Activated T-cell treated with anti-CD3 and anti-CD28 coated beads, Interleukin-2, amount 50 U/mL, for 4 hours (primary cell): ENCODE measurements around the gene CLIC4. TPM values are rescaled to one million over a fixed set of nuclear protein-coding genes. Genes with fewer than 3 reads are reported as not detected.

Experiments used
- ATAC-seq, 2 donors: fragments of 200-7000 bp; cut with Tn5 transposase; one replicate each; pipeline ENCODE4 v1.10.0; 2021
- DNase-seq: peaks from one replicate; pipeline ENCODE4 v3.0.0-alpha.2; 2020
- H3K27me3 Mint-ChIP-seq: one replicate; pipeline ENCODE4 v1.8.0; 2021; ENCODE audit warnings: low read depth, mixed read lengths
- H3K36me3 Mint-ChIP-seq: one replicate; pipeline ENCODE4 v1.8.0; 2022; ENCODE audit warnings: mixed read lengths; ENCODE audit not compliant: insufficient read depth
- H3K4me1 Mint-ChIP-seq: one replicate; pipeline ENCODE4 v1.8.0; 2021; ENCODE audit warnings: low read depth, mixed read lengths
- H3K4me3 Mint-ChIP-seq: one replicate; pipeline ENCODE4 v1.8.0; 2021; ENCODE audit warnings: mild to moderate bottlenecking, moderate library complexity, mixed read lengths
- H3K9me3 Mint-ChIP-seq: one replicate; pipeline ENCODE4 v1.8.0; 2021; ENCODE audit warnings: mixed read lengths
- total RNA-seq, 3 donors: library from RNA; stranded (reverse); gene quantifications; one replicate each; pipeline ENCODE4 v1.2.1, GENCODE V29; 2021

CLIC4 gene
- total RNA-seq, 3 donors from 2014 or later: 8.5 to 26.0 (median 12.3) TPM

- DNase-seq (no peak), ATAC-seq (no peak)
- Mint-ChIP-seq H3K27me3 (peaks cover 7% of the 10 kb centered on the region), H3K36me3 (no peaks in the 10 kb centered on the region), H3K4me3 (no peak overlapping the region), H3K4me1 (peaks cover 9% of the 10 kb centered on the region), H3K9me3 (no peaks in the 10 kb centered on the region)
These were observed 122.0 kb downstream of the CLIC4 start for GRCh38 chr1:24867084-24867870.

- no peak for ATAC-seq
- H3K4me3 Mint-ChIP-seq: no peak overlapping the region
- H3K27me3 Mint-ChIP-seq: peaks cover 7% of the 10 kb centered on the region
- no peaks in the 10 kb centered on the region for H3K9me3 Mint-ChIP-seq
- peaks cover 9% of the 10 kb centered on the region for H3K4me1 Mint-ChIP-seq
- no peaks in the 10 kb centered on the region for H3K36me3 Mint-ChIP-seq
- DNase-seq: no peak
These were observed 123.0 kb downstream of the CLIC4 start for GRCh38 chr1:24868016-24868875.

- peaks cover 9% of the 10 kb centered on the region for H3K4me1 Mint-ChIP-seq
- no peak overlapping the region for H3K4me3 Mint-ChIP-seq
- DNase-seq (no peak), ATAC-seq (peak; percentile 39 to 48)
- no peaks in the 10 kb centered on the region for H3K36me3 Mint-ChIP-seq
- H3K27me3 Mint-ChIP-seq: peaks cover 7% of the 10 kb centered on the region
- H3K9me3 Mint-ChIP-seq: no peaks in the 10 kb centered on the region
These were observed 125.4 kb downstream of the CLIC4 start for GRCh38 chr1:24870551-24871195.

GRCh38 chr1:24871306-24871901 lies 126.2 kb downstream of the CLIC4 start:
- DNase-seq (no peak), ATAC-seq (no peak)
- Mint-ChIP-seq H3K4me1 (peaks cover 9% of the 10 kb centered on the region), H3K27me3 (peaks cover 7% of the 10 kb centered on the region), H3K36me3 (no peaks in the 10 kb centered on the region), H3K4me3 (no peak overlapping the region), H3K9me3 (no peaks in the 10 kb centered on the region)

GRCh38 chr1:24872061-24872850 lies 127.0 kb downstream of the CLIC4 start:
- H3K4me1 Mint-ChIP-seq: peaks cover 9% of the 10 kb centered on the region
- peaks cover 2% of the 10 kb centered on the region for H3K27me3 Mint-ChIP-seq
- H3K9me3 Mint-ChIP-seq: no peaks in the 10 kb centered on the region
- H3K4me3 Mint-ChIP-seq: no peak overlapping the region
- no peaks in the 10 kb centered on the region for H3K36me3 Mint-ChIP-seq
- ATAC-seq (no peak), DNase-seq (no peak)

- DNase-seq (no peak), ATAC-seq (no peak)
- H3K4me3 Mint-ChIP-seq: no peak overlapping the region
- H3K36me3 Mint-ChIP-seq: no peaks in the 10 kb centered on the region
- peaks cover 9% of the 10 kb centered on the region for H3K4me1 Mint-ChIP-seq
- no peaks in the 10 kb centered on the region for H3K9me3 Mint-ChIP-seq
- no peaks in the 10 kb centered on the region for H3K27me3 Mint-ChIP-seq
These were observed 127.9 kb downstream of the CLIC4 start for GRCh38 chr1:24873148-24873547.

- Mint-ChIP-seq H3K4me3 (no peak overlapping the region), H3K9me3 (no peaks in the 10 kb centered on the region), H3K36me3 (no peaks in the 10 kb centered on the region), H3K4me1 (peaks cover 9% of the 10 kb centered on the region), H3K27me3 (peaks cover 1% of the 10 kb centered on the region)
- no peak for DNase-seq
- no peak for ATAC-seq
These were observed 128.8 kb downstream of the CLIC4 start for GRCh38 chr1:24874056-24874455.

- no peak for DNase-seq
- Mint-ChIP-seq H3K4me1 (peaks cover 9% of the 10 kb centered on the region), H3K4me3 (no peak overlapping the region), H3K9me3 (no peaks in the 10 kb centered on the region), H3K36me3 (no peaks in the 10 kb centered on the region), H3K27me3 (peaks cover 1% of the 10 kb centered on the region)
- ATAC-seq: no peak
These were observed 129.5 kb downstream of the CLIC4 start for GRCh38 chr1:24874611-24875234.

GRCh38 chr1:24875257-24875656 lies 130.0 kb downstream of the CLIC4 start:
- H3K27me3 Mint-ChIP-seq: peaks cover 1% of the 10 kb centered on the region
- DNase-seq (no peak), ATAC-seq (no peak)
- H3K4me3 Mint-ChIP-seq: no peak overlapping the region
- no peaks in the 10 kb centered on the region for H3K9me3 Mint-ChIP-seq
- peaks cover 9% of the 10 kb centered on the region for H3K4me1 Mint-ChIP-seq
- H3K36me3 Mint-ChIP-seq: no peaks in the 10 kb centered on the region

GRCh38 chr1:24875991-24876506 lies 130.8 kb downstream of the CLIC4 start:
- ATAC-seq: no peak
- H3K27me3 Mint-ChIP-seq: peaks cover 1% of the 10 kb centered on the region
- peaks cover 3% of the 10 kb centered on the region for H3K9me3 Mint-ChIP-seq
- DNase-seq: no peak
- H3K4me3 Mint-ChIP-seq: no peak overlapping the region
- no peaks in the 10 kb centered on the region for H3K36me3 Mint-ChIP-seq
- H3K4me1 Mint-ChIP-seq: peaks cover 3% of the 10 kb centered on the region

- ATAC-seq (no peak), DNase-seq (no peak)
- Mint-ChIP-seq H3K36me3 (no peaks in the 10 kb centered on the region), H3K27me3 (peaks cover 2% of the 10 kb centered on the region), H3K4me1 (no peaks in the 10 kb centered on the region), H3K9me3 (peaks cover 4% of the 10 kb centered on the region), H3K4me3 (no peak overlapping the region)
These were observed 132.8 kb downstream of the CLIC4 start for GRCh38 chr1:24878045-24878444.

GRCh38 chr1:24878775-24879742 lies 133.8 kb downstream of the CLIC4 start:
- DNase-seq: no peak
- Mint-ChIP-seq H3K27me3 (peaks cover 4% of the 10 kb centered on the region), H3K4me3 (no peak overlapping the region), H3K9me3 (peaks cover 14% of the 10 kb centered on the region), H3K36me3 (no peaks in the 10 kb centered on the region), H3K4me1 (no peaks in the 10 kb centered on the region)
- ATAC-seq: no peak
